GM18498 (cell line): ENCODE measurements around the gene CCDC18.
"Not testable (repeated sequence)": the region's sequence is repeated elsewhere in the genome, so short reads cannot be mapped to it uniquely, and the experiment has no call there.

ENCODE experiments used
- ATAC-seq: cut with Tn5 transposase; IDR thresholded peaks from one replicate; pipeline ENCODE4 v1.9.1; 2021; ENCODE audit warnings: mild to moderate bottlenecking, moderate library complexity; ENCODE audit not compliant: unreplicated experiment

CCDC18 gene

DNA sequence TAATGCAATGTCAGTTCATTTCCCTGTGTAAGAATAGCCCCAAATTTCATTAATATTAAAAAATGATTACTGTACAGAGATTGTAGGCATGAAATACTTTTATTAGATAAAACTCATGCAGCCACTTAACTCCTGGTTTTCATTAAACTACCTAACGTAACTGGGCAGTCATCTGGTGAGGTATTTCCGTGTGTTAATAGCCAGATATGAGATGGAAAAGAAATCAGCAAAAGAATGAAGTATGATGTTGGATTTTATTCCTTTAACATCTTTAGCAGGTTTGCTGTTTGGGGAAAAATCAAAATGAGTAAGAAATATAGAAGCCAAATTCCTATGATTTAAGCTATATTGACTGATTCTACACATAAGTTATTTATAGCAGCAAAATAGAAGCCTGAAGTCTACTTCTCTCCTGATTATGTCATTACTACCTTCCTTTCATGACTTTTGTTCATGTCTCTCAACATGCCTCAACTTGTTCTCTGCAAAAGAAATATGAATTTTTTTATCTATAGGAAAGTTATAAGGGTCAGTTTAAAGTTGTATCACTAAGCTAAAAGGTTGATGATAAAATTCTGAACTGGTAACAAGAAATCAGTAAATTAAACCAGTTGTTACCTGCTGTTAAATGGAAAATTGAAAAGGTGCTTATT, 42.6 kb downstream of the CCDC18 start:
- ATAC-seq, result no peak

DNA sequence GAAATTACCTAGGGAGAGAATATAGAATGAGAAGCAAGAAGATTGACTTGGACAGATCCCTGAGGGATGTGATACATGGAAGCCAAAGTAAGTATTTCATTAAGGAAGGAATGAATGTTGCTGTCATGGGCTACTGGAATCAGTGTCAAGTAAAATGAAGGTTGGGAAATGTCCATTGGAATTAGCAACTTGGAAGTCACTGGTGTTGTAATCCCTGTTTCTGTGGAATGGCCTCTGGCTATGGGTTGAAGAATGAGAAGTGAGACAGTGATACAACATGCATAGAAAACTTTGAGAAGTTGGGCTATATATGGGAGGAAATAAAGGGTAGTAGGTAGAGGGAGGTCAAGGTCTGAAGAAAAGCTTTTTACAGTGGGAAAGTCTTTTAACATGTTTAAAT, 54.7 kb downstream of the CCDC18 start:
- ATAC-seq, result no peak

DNA sequence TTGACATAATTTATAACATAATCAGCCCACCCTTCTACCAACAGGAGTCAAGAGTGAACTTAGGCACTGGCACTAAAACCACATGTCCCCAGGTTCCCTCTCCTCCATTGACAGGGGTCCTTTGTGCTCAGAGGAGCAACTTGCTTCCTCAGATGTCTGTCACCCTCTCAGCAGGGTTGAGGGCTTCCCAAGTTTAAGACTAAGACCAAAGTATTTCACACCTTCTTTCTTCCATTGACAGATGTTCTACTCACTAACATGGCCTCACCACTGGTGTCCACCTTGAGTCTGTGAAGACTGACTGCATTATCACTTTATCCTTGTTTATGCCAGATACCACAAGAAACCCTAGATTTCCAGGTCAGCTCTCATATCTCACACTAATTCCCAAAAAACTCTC, 56.5 kb downstream of the CCDC18 start:
- ATAC-seq, result no peak

DNA sequence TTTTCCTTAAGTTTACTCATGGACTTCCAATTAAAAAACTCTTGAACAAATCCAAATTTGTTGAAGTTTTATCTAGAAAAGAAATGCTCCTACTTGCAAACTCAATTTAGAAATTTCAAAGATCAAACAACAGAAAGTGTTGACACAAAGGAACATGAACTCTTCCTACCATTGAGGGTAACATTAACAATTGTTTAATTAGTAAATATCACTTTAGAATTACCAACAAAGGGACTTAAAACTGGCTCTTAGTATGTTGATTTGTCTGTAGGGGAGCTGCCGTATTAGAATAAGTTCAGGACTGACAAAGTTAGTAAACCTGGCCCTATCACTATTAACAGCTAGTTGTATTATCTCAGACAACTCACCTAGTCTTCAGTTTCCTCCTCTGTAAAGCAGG, 57.9 kb downstream of the CCDC18 start:
- ATAC-seq, result no peak

DNA sequence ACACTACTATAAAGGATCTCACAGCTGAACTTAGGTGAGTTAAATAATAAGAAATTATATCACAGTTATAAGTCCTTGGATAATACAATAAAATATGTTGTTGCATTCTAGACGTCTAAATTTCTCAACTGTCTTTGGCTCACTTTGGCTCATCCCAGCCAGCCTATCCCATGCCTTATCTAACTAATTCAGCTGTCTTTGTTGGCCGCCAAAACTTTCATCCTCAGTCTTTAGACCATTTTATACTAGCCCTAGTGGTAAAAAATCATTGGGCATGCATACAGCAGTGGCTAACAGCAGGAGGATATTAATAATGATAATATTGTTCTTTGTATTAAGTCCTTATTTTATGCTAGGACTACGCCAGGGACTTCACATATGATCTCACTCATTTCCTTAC, 59.3 kb downstream of the CCDC18 start:
- ATAC-seq, result no peak

DNA sequence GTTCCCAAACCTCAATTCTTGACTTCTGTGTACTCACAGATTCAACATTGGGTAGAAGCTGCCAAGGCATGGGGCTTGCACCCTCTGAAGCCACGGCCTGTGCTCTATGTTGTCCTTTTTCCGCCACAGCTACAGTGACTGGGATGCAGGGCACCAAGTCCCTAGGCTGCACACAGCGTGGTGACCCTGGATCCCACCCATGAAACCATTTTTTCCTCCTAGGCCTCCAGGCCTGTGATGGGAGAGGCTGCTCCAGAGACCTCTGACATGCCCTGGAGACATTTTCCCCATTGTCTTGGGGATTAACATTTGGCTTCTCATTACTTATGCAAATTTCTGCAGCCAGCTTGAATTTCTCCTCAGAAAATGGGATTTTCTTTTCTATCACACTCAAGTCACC, 62.7 kb downstream of the CCDC18 start:
- not testable (repeated sequence) for ATAC-seq

DNA sequence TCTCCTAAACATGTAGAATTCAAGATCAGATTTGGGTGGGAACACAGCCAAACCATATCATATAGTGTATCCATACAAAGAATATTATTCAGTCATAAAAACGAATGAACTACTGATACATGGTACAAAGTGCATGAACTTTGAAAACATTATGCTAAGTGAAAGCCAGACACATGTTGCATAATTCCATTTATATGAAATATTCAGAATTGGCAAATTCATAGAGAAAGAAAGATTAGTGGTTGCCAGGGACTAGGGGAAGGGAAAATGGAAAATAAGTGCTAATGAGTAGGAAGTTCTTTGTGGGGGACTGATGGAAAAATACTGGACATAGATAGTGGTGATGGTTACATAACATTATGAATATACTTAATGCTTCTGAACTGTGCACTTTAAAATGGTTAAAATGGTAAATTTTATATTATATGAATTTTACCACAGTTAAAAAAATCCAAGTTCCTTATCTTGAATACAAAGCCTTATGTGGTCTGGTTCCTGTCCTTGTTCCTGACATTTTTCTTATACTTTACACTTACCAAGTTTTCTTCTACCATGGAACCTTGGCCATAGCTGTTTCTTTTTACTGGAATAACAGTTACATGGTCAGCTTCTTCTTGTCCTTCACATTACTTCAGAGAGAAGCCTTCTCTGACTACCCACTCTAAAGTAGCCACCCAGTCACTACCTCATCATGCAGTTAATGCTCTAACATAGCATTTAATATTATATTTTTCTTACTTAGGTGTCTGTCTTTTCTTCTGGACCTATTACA, 64.0 kb downstream of the CCDC18 start:
- ATAC-seq, result no peak

DNA sequence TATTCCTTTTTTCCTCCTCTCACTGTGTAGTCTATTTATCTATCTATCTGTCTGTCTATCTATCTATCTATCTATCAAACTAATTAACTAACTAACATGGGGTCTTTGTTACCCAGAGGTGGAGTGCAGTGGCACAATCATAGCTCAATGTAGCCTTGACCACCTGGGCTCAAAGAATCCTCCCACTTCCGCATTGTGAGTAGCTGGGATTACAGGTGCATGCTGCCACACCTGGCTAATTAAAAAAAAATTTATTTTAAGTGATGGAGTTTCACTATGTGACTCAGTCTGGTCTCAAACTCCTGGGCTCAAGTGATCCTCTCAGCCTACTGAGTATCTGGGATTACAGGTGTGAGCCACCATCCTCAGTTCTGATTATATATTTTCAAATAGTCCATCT, 71.4 kb downstream of the CCDC18 start:
- no peak for ATAC-seq

DNA sequence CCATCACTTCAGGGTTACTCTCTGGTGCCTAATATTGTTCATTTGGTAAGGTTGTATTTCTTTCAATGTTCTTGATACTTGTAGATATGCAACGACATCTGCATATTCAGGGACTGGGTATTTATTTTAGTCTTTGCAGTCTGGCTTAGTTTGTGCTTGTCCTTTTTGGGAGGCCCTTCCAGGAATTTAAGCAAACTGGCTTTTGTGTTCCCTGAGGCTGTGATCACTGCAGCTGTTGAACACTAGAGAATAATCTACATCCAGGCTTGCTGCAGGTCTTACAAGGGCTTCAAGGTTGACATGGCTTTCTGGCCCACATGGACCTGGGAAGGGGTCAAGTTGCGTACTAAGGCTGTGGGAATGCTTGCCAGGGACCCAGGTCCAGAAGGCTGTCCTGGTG, 72.1 kb downstream of the CCDC18 start:
- ATAC-seq, result no peak

DNA sequence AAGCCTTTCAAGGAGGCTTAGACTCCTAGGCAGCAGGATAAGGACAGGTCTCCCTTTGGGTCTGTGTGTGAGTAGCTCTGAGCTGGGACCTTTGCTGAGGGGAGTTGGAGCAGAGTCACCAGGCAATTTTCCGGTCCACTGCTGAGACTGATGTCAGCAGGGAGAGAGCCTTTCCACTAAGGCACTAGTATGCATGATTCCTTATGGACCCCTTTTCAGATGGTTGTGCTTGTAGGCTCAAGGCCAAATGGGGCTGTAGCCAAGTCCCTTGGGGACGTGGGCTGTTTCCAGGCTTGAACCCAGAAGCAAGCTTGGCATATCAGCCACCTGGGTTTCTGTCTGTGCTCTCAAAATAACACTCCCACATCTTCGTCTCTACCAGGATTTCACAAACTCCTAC, 73.0 kb downstream of the CCDC18 start:
- no peak for ATAC-seq

DNA sequence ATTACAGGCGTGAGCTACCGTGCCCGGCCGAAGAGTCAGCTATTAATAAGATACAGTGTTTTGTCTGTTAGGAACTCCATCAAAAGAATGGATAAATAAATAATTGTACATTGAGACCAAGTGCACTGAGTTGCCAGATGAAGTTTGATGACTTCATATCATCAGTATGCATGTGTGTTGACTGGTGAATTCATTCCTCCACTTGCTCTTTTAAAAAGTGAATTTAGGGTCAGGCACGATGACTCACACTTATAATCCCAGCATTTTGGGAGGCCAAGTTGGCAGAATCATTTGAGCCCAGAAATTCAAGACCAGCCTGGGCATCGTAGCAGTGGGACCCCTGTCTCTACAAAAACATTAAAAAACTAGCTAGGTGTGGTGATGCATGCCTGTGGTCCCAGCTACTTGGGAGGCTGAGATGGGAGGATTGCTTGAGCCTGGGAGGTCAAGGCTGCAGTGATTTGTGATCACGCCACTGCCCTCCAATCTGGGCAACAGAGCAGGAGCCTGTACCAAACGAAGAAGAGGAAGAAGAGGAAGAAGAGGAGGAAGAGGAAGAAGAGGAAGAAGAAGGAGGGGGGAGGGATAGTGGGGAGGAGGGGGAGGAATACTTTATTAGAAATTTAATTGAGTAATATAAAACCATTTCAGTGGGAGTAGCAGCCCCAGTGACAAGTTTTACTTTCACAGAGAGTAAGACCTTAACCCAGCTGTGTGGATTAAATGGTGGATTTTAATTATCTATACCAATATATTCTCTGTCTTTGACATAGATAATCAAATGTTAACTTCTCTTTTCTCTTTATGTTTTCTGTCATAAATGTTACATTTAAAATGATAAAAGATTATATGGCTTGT, 74.9 kb downstream of the CCDC18 start:
- no peak for ATAC-seq

DNA sequence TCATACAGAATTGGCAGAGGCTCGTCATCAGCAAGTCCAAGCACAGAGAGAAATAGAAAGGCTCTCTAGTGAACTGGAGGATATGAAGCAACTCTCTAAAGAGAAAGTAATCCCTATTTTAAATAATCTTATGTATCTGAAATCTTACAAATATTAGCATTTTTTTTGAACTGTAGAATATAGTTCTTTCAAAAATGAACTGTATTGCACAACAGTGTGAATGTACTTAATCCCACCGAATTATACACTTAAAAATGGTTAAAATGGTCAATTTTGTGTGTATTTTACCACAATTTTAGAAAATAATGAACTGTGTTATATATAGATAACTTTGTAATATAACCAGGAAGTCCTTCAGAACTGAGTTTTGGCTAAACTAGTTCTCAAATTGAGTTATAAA, 75.9 kb downstream of the CCDC18 start:
- ATAC-seq, result no peak

DNA sequence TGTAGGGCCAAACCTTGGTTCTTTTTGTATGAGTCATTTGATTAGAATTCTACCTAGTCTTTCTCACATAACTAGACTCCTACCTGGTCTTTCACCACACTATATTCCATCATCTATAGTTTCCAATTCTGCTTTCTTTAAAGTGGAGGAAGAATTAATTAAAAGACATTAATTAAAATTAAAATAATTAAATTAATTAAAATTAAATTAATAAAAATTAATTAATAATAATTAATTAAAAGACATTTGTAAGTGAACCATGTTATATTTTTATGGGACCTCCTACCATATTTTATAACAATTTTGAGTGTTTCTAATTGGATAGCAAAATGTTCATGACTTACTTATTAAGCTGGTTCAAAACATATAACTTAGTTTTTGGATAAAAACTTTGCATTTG, 77.4 kb downstream of the CCDC18 start:
- ATAC-seq, result no peak

DNA sequence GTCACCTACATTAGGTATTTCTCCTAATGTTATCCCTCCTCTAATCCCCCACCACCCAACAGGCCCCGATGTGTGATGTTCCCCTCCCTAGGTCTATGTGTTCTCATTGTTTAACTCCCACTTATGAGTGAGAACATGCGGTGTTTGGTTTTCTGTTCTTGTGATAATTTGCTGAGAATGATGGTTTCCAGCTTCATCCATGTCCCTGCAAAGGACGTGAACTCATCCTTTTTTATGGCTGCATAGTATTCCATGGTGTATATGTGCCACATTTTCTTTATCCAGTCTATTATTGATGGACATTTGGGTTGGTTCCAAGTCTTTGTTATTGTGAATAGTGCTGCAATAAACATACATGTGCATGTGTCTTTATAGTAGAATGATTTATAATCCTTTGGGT, 80.2 kb downstream of the CCDC18 start:
- ATAC-seq, result not testable (repeated sequence)

DNA sequence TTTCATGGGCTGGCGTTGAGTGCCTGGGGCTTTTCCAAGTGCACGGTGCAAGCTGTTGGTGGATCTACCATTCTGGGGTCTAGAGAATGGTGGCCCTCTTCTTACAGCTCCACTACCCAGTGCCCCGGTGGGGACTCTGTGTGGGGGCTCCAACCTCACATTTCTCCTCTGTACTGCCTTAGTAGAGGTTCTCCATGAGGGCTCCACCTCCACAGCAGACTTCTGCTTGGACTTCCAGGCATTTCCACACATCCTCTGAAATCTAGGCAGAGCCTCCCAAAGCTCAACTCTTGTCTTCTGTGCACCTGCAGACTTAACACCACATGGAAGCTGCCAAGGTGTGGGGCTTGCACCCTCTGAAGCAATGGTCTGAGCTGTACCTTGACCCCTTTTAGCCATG, 82.1 kb downstream of the CCDC18 start:
- ATAC-seq, result no peak

DNA sequence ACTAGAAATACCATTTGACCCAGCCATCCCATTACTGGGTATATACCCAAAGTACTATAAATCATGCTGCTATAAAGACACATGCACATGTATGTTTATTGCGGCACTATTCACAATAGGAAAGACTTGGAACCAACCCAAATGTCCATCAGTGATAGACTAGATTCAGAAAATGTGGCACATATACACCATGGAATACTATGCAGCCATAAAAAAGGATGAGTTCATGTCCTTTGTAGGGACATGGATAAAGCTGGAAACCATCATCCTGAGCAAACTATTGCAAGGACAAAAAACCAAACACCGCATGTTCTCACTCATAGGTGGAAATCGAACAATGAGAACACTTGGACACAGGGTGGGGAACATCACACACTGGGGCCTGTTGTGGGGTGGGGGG, 88.4 kb downstream of the CCDC18 start:
- ATAC-seq, result not testable (repeated sequence)

DNA sequence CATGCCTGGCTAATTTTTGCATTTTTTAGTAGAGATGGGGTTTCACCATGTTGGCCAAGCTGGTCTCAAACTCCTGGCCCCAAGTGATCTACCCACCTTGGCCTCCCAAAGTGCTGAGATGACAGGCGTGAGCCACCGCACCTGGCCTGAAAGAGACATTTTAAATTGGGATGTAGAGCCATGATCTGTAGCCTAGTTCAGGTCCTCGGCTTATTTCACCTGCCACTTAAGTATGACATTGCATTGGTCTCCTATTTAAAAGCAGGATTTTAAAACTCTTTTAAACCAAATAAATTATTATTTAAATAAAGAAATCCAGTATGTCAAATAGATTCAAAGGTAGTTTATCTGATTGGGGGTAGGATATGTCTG, 94.7 kb downstream of the CCDC18 start:
- ATAC-seq, result not testable (repeated sequence)

DNA sequence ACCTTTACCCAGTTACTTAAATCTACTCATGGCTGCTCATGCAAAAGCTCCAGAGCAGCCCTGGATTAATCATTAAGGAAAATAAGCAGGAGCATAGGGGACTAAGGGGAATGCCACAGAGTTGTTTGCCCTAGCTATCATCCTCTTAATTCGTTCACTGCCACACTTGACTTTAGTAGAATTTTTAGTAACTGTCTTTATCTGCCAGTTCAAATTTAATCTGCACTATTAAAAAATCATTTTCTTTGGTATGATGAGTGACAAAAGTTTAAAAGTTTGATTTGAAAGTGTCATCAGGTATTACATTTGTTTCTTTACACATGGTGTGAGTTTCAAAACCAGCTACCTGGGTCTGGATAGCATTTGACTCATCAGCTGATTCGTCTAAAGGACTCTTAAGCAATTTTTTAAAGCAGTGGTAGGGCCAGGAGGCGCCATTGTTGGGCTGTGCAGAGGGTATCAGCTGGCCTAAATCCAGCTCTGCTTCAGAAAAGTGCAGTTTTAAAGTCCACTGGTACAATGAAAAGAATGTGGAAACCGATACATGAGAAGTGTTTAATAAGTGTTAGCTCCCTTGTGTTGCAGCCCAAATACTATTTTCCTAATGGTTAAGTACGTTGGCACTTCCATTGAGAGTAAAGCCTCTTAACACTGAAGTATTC, 95.2 kb downstream of the CCDC18 start:
- ATAC-seq, result no peak

DNA sequence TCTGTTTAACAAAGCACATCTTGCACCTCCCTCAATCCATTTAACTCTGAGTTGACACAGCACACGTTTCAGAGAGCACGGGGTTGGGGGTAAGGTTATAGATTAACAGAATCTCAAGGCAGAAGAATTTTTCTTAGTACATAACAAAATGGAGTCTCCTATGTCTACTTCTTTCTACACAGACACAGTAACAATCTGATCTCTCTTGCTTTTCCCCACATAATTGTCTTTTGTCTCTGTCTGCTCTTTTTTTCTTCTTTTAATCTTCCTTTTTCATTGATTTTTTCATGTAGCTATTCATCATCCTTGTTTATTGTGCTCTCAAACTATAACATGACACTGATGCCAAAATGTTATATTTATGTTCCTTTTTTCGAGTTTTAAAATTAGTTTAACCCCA, 97.0 kb downstream of the CCDC18 start:
- ATAC-seq, result not testable (repeated sequence)

DNA sequence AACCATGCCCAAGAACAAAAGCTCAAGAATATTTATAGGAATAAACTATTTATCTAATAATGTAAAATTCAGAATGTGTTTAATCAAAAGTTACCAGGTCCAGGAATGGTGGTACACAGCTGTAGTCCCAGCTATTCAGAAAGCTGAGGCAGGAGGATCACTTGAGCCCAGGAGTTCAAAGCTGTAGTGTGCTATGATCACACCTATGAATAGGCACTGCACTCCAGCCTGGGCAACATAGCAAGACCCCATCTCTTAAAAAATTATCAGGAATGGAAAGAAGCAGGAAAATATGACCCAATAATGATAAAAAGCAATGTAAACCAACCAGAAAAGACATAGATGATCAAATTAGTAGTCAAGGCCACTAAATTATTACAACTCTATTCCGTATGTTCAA, 103.0 kb downstream of the CCDC18 start:
- no peak for ATAC-seq

DNA sequence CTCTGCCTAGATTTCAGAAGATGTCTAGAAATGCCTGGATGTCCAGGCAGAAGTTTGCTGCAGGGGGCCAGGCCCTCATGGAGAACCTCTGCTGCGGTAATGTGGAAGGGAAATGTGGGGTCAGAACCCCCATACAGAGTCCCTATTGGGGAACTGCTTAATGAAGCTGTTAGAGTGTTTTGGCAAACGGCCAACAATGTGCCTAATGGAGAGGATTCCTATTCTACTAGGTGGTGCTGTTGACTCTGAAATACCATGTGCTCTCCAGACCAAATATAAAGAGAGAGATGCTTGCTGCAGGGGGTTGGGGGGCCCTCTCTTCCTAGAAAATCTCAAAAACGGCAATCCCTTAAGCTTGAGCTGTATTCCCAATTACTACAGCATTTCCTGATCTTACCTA, 108.0 kb downstream of the CCDC18 start:
- ATAC-seq, result no peak
